HepG2 (cell line): ENCODE measurements around the gene KXD1. TPM values are rescaled to one million over a fixed set of nuclear protein-coding genes. Genes with fewer than 3 reads are reported as not detected.

ENCODE experiments used
- ATRX ChIP-seq: sonication (generic); formaldehyde crosslinking; IDR thresholded peaks from 2 replicates; pipeline ENCODE4 v1.4.0; 2020; ENCODE audit warnings: missing genetic modification reagents, borderline replicate concordance
- CBFB ChIP-seq: sonication (generic); formaldehyde crosslinking; IDR thresholded peaks from 2 replicates; pipeline ENCODE4 v1.4.0; 2020; ENCODE audit warnings: missing genetic modification reagents
- DRAP1 ChIP-seq: IDR thresholded peaks from 2 replicates; pipeline ENCODE4 v1.6.1; 2016; ENCODE audit warnings: missing genetic modification reagents, missing compliant biosample characterization
- FOXA3 ChIP-seq: IDR thresholded peaks from 2 replicates; pipeline ENCODE4 v1.6.1; 2016; ENCODE audit warnings: missing genetic modification reagents, missing compliant biosample characterization
- FOXO4 ChIP-seq: sonication (generic); formaldehyde crosslinking; conservative IDR thresholded peaks from 2 replicates; pipeline ENCODE4 v1.8.1; 2023; ENCODE audit warnings: missing genetic modification reagents
- KDM5B ChIP-seq: sonication (generic); formaldehyde crosslinking; IDR thresholded peaks from 2 replicates; pipeline ENCODE4 v1.4.0; 2020; ENCODE audit warnings: missing genetic modification reagents, mild to moderate bottlenecking, borderline replicate concordance
- MYPOP ChIP-seq: sonication (generic); formaldehyde crosslinking; IDR thresholded peaks from 2 replicates; pipeline ENCODE4 v1.8.1; 2023; ENCODE audit warnings: mild to moderate bottlenecking, moderate library complexity, missing genetic modification reagents
- SIN3A ChIP-seq: IDR thresholded peaks from 2 replicates; pipeline ENCODE4 v1.6.1; 2011; ENCODE audit warnings: low read depth, mild to moderate bottlenecking, control low read depth, low read length, borderline replicate concordance
- ZNF607 ChIP-seq: sonication (generic); formaldehyde crosslinking; IDR thresholded peaks from 2 replicates; pipeline ENCODE4 v1.5.1; 2020; ENCODE audit warnings: missing genetic modification reagents, mild to moderate bottlenecking, borderline replicate concordance
- ZNF646 ChIP-seq: sonication (generic); formaldehyde crosslinking; IDR thresholded peaks from 2 replicates; pipeline ENCODE4 v1.9.0; 2021; ENCODE audit warnings: mild to moderate bottlenecking, missing genetic modification reagents
- ZNF747 ChIP-seq: sonication (generic); formaldehyde crosslinking; IDR thresholded peaks from 2 replicates; pipeline ENCODE4 v1.8.1; 2023; ENCODE audit warnings: missing genetic modification reagents, mild to moderate bottlenecking, borderline replicate concordance
- polyA plus RNA-seq, 8 experiments: library from polyadenylated mRNA; depleted of rRNA in 3 of 8; stranded (reverse) in 7 of 8; unstranded in 1 of 8; fragments of >200 nt; fragmentation: Illumina TruSeq in 4 of 8; extraction: Trizol in 4 of 8; gene quantifications; 2 replicates each; pipeline versions ENCODE4 v1.2.1 to v1.2.3, GENCODE V29; 2011 to 2016; ENCODE audit warnings: low read depth in 4 of 8, missing spikeins in 1 of 8, mixed read lengths in 1 of 8; ENCODE audit not compliant: insufficient read depth in 1 of 8
- total RNA-seq, 5 experiments: library from RNA; depleted of rRNA; stranded (reverse); fragments of >200 nt; fragmentation: Illumina TruSeq; extraction: Trizol; gene quantifications; 2 replicates each; pipeline ENCODE4 v1.2.3, GENCODE V29; 2016; ENCODE audit warnings: low read depth in 1 of 5

Gene KXD1
- total and polyA plus RNA-seq, 2 of the 13 experiments (the other 11 are each of a cell fraction or from before 2014, with no cell fraction given): 44.6 to 143 TPM

GRCh38 chr19:18607226-18608101 lies 49.8 kb downstream of the KXD1 start (continued):
- TF ChIP-seq MYPOP (CRISPR knock-in tag) (peak; percentile 36; the same call in 1 of the 2 replicates), ATRX (CRISPR knock-in tag) (no peak), ZNF646 (CRISPR knock-in tag) (0 out of 2 replicates have a peak, but pooled peaks have one; percentile 28), CBFB (CRISPR knock-in tag) (no peak), ZNF607 (CRISPR knock-in tag) (no peak), SIN3A (no peak), DRAP1 (CRISPR knock-in tag) (no peak), ZNF747 (CRISPR knock-in tag) (peak; percentile 23; the same call in 1 of the 2 replicates), FOXO4 (CRISPR knock-in tag) (no peak), FOXA3 (CRISPR knock-in tag) (no peak), KDM5B (CRISPR knock-in tag) (peak; percentile 64; the same call in 1 of the 2 replicates)
